ENCODE data around the gene CHCHD5.
"Not testable (repeated sequence)": the region's sequence is repeated elsewhere in the genome, so short reads cannot be mapped to it uniquely, and the experiment has no call there.

The CHCHD5 gene

GRCh38 chr2:112604952-112605351, 20.5 kb downstream of the CHCHD5 start:
- no peaks in the 10 kb centered on the region for H3K9me3 Mint-ChIP-seq
- no peaks in the 10 kb centered on the region for H3K36me3 Mint-ChIP-seq (ENCODE audit: low read depth)
- H3K27me3 Mint-ChIP-seq = no peaks in the 10 kb centered on the region
- no peak overlapping the region for H3K27ac Mint-ChIP-seq
- no peak overlapping the region for H3K4me3 Mint-ChIP-seq
- H3K4me1 Mint-ChIP-seq (ENCODE audit: low read depth) = peaks cover 3% of the 10 kb centered on the region

GRCh38 chr2:112605926-112606325, 21.5 kb downstream of the CHCHD5 start:
- no peaks in the 10 kb centered on the region for H3K4me1 Mint-ChIP-seq (ENCODE audit: low read depth)

GRCh38 chr2:112606547-112606946, 22.1 kb downstream of the CHCHD5 start:
- Mint-ChIP-seq H3K36me3 (ENCODE audit: low read depth) (no peaks in the 10 kb centered on the region), H3K4me1 (ENCODE audit: low read depth) (no peaks in the 10 kb centered on the region), H3K9me3 (no peaks in the 10 kb centered on the region), H3K27ac (no peak overlapping the region), H3K27me3 (no peaks in the 10 kb centered on the region), H3K4me3 (no peak overlapping the region)

More at GRCh38 chr2:112605926-112606325, 21.5 kb downstream of the CHCHD5 start:
- no peaks in the 10 kb centered on the region for H3K36me3 Mint-ChIP-seq (ENCODE audit: low read depth)
- H3K9me3 Mint-ChIP-seq = no peaks in the 10 kb centered on the region
- H3K27ac Mint-ChIP-seq = no peak overlapping the region
- H3K4me3 Mint-ChIP-seq = no peak overlapping the region
- no peaks in the 10 kb centered on the region for H3K27me3 Mint-ChIP-seq

GRCh38 chr2:112607680-112608438, 23.4 kb downstream of the CHCHD5 start:
- Mint-ChIP-seq H3K27ac (no peak overlapping the region), H3K27me3 (no peaks in the 10 kb centered on the region)

GRCh38 chr2:112609320-112609719, 24.9 kb downstream of the CHCHD5 start:
- H3K4me1 Mint-ChIP-seq (ENCODE audit: low read depth); H3K4me3 Mint-ChIP-seq; H3K27ac Mint-ChIP-seq; H3K36me3 Mint-ChIP-seq (ENCODE audit: low read depth); H3K27me3 Mint-ChIP-seq; H3K9me3 Mint-ChIP-seq: not testable (repeated sequence)

More at GRCh38 chr2:112607680-112608438, 23.4 kb downstream of the CHCHD5 start:
- Mint-ChIP-seq H3K4me1 (ENCODE audit: low read depth) (no peaks in the 10 kb centered on the region), H3K36me3 (ENCODE audit: low read depth) (no peaks in the 10 kb centered on the region), H3K4me3 (no peak overlapping the region), H3K9me3 (no peaks in the 10 kb centered on the region)

GRCh38 chr2:112612283-112612682, 27.9 kb downstream of the CHCHD5 start:
- not testable (repeated sequence) for H3K36me3 Mint-ChIP-seq (ENCODE audit: low read depth); H3K27ac Mint-ChIP-seq; H3K4me3 Mint-ChIP-seq; H3K27me3 Mint-ChIP-seq; H3K9me3 Mint-ChIP-seq; H3K4me1 Mint-ChIP-seq (ENCODE audit: low read depth)

GRCh38 chr2:112614201-112614840, 29.9 kb downstream of the CHCHD5 start:
- no peak overlapping the region for H3K4me3 Mint-ChIP-seq
- no peak overlapping the region for H3K27ac Mint-ChIP-seq
- H3K9me3 Mint-ChIP-seq = no peaks in the 10 kb centered on the region
- no peaks in the 10 kb centered on the region for H3K27me3 Mint-ChIP-seq
- no peaks in the 10 kb centered on the region for H3K36me3 Mint-ChIP-seq (ENCODE audit: low read depth)
- H3K4me1 Mint-ChIP-seq (ENCODE audit: low read depth) = no peaks in the 10 kb centered on the region

- Mint-ChIP-seq H3K9me3 (no peaks in the 10 kb centered on the region), H3K27me3 (no peaks in the 10 kb centered on the region), H3K4me1 (ENCODE audit: low read depth) (no peaks in the 10 kb centered on the region), H3K4me3 (no peak overlapping the region), H3K36me3 (ENCODE audit: low read depth) (no peaks in the 10 kb centered on the region), H3K27ac (no peak overlapping the region)
Observed at GRCh38 chr2:112615051-112615450, 30.6 kb downstream of the CHCHD5 start.

- H3K9me3 Mint-ChIP-seq; H3K4me3 Mint-ChIP-seq; H3K36me3 Mint-ChIP-seq (ENCODE audit: low read depth); H3K27ac Mint-ChIP-seq; H3K4me1 Mint-ChIP-seq (ENCODE audit: low read depth); H3K27me3 Mint-ChIP-seq: not testable (repeated sequence)
Observed at GRCh38 chr2:112615798-112616197, 31.4 kb downstream of the CHCHD5 start.

- H3K27me3 Mint-ChIP-seq = no peaks in the 10 kb centered on the region
- H3K4me3 Mint-ChIP-seq = no peak overlapping the region
- H3K4me1 Mint-ChIP-seq (ENCODE audit: low read depth) = no peaks in the 10 kb centered on the region
- no peaks in the 10 kb centered on the region for H3K9me3 Mint-ChIP-seq
- no peak overlapping the region for H3K27ac Mint-ChIP-seq
- H3K36me3 Mint-ChIP-seq (ENCODE audit: low read depth) = no peaks in the 10 kb centered on the region
Observed at GRCh38 chr2:112618383-112618782, 34.0 kb downstream of the CHCHD5 start.

- no peaks in the 10 kb centered on the region for H3K9me3 Mint-ChIP-seq
Observed at GRCh38 chr2:112621790-112622527, 37.5 kb downstream of the CHCHD5 start.

GRCh38 chr2:112622528-112622849, 38.1 kb downstream of the CHCHD5 start:
- H3K36me3 Mint-ChIP-seq (ENCODE audit: low read depth) = no peaks in the 10 kb centered on the region
- no peak overlapping the region for H3K4me3 Mint-ChIP-seq
- no peaks in the 10 kb centered on the region for H3K27me3 Mint-ChIP-seq
- H3K4me1 Mint-ChIP-seq (ENCODE audit: low read depth) = peaks cover 24% of the 10 kb centered on the region
- no peaks in the 10 kb centered on the region for H3K9me3 Mint-ChIP-seq
- H3K27ac Mint-ChIP-seq = no peak overlapping the region

More at GRCh38 chr2:112621790-112622527, 37.5 kb downstream of the CHCHD5 start:
- Mint-ChIP-seq H3K4me1 (ENCODE audit: low read depth) (peaks cover 18% of the 10 kb centered on the region), H3K36me3 (ENCODE audit: low read depth) (no peaks in the 10 kb centered on the region), H3K27me3 (no peaks in the 10 kb centered on the region), H3K4me3 (no peak overlapping the region), H3K27ac (no peak overlapping the region)

- Mint-ChIP-seq H3K4me3 (no peak overlapping the region), H3K27me3 (peaks cover 4% of the 10 kb centered on the region), H3K9me3 (no peaks in the 10 kb centered on the region), H3K27ac (no peak overlapping the region), H3K4me1 (ENCODE audit: low read depth) (peaks cover 35% of the 10 kb centered on the region), H3K36me3 (ENCODE audit: low read depth) (no peaks in the 10 kb centered on the region)
Observed at GRCh38 chr2:112623913-112624777, 39.7 kb downstream of the CHCHD5 start.

GRCh38 chr2:112625474-112626114, 41.2 kb downstream of the CHCHD5 start:
- Mint-ChIP-seq H3K4me1 (ENCODE audit: low read depth) (peaks cover 49% of the 10 kb centered on the region), H3K4me3 (no peak overlapping the region), H3K27ac (no peak overlapping the region), H3K36me3 (ENCODE audit: low read depth) (no peaks in the 10 kb centered on the region), H3K27me3 (peaks cover 9% of the 10 kb centered on the region), H3K9me3 (no peaks in the 10 kb centered on the region)
